HL-60 (cell line): ENCODE data around the gene KLRC1.
"Not testable (repeated sequence)": the region's sequence is repeated elsewhere in the genome, so short reads cannot be mapped to it uniquely, and the experiment has no call there.

ENCODE experiments used
- CTCF ChIP-seq: IDR thresholded peaks from one replicate; pipeline ENCODE4 v1.5.1; 2011; ENCODE audit warnings: low read length, control low read depth, inconsistent platforms; ENCODE audit not compliant: insufficient read depth
- GABPA ChIP-seq: IDR thresholded peaks from 2 replicates; pipeline ENCODE4 v1.6.1; 2012; ENCODE audit warnings: low read depth
- REST ChIP-seq: IDR thresholded peaks from 2 replicates; pipeline ENCODE4 v1.6.1; 2012; ENCODE audit warnings: low read depth; ENCODE audit not compliant: insufficient replicate concordance
- SPI1 ChIP-seq: IDR thresholded peaks from 2 replicates; pipeline ENCODE4 v1.6.1; 2012; ENCODE audit warnings: low read depth, mild to moderate bottlenecking, borderline replicate concordance

GRCh38 chr12:10437601-10438000 is 15.6 kb downstream of the KLRC1 start:
- not testable (repeated sequence) for TF ChIP-seq CTCF, SPI1, REST, GABPA
